ENCODE data around the gene PLEKHH1.

- TF ChIP-seq CTCF (IDR thresholded peaks at IDR 0.05) (no peak), POLR2AphosphoS5 (IDR thresholded peaks at IDR 0.05; ENCODE audit: low read depth, low read length) (no peak), TCF7L2 (IDR thresholded peaks at IDR 0.05; ENCODE audit: low read depth, low read length) (no peak), SIN3A (IDR thresholded peaks at IDR 0.05; ENCODE audit: borderline replicate concordance, insufficient read depth, low read depth, low read length) (no peak), REST (IDR thresholded peaks at IDR 0.05; ENCODE audit: insufficient read depth in 1 of 2, low read depth in 2 of 2, low read length in 1 of 2) (no peak)
Measured at GRCh38 chr14:67487332-67487731, 45.8 kb upstream of the PLEKHH1 start.

All from Panc1 (cell line).